SK-N-SH treated with all-trans-retinoic acid at 6 μM for 48 hours (cell line): ENCODE results near the gene ATP6V0C.

Experiments
- ATAC-seq: fragments of 200-7000 bp; cut with Tn5 transposase; 3 replicates; pipeline ENCODE4 v1.9.1; 2020; ENCODE audit warnings: mild to moderate bottlenecking, moderate library complexity
- BACH2 ChIP-seq: fragments of 250-450 bp; sonication (Bioruptor Pico); IDR thresholded peaks from 2 replicates; pipeline ENCODE4 v1.9.0; 2021; ENCODE audit warnings: mild to moderate bottlenecking, borderline replicate concordance
- CSDC2 ChIP-seq: fragments of 250-450 bp; sonication (Bioruptor Pico); IDR thresholded peaks from 2 replicates; pipeline ENCODE4 v1.5.0; 2020; ENCODE audit warnings: mild to moderate bottlenecking, moderate library complexity
- ESRRG ChIP-seq: fragments of 250-450 bp; sonication (Bioruptor Pico); IDR thresholded peaks from 2 replicates; pipeline ENCODE4 v1.6.1; 2021; ENCODE audit warnings: mild to moderate bottlenecking
- GLIS3 ChIP-seq: fragments of 250-450 bp; sonication (Bioruptor Pico); IDR thresholded peaks from 2 replicates; pipeline ENCODE4 v1.5.0; 2020; ENCODE audit warnings: mild to moderate bottlenecking, moderate library complexity
- ISL1 ChIP-seq: fragments of 250-450 bp; sonication (Bioruptor Pico); IDR thresholded peaks from 2 replicates; pipeline ENCODE4 v2.1.2; 2022; ENCODE audit warnings: mild to moderate bottlenecking, moderate library complexity
- OSR1 ChIP-seq: fragments of 250-450 bp; sonication (Bioruptor Pico); IDR thresholded peaks from 2 replicates; pipeline ENCODE4 v1.8.0; 2022; ENCODE audit warnings: moderate library complexity, mild to moderate bottlenecking, inconsistent platforms
- POU6F1 ChIP-seq: fragments of 250-450 bp; sonication (Bioruptor Pico); IDR thresholded peaks from 2 replicates; pipeline ENCODE4 v1.8.0; 2021; ENCODE audit warnings: low read depth, mild to moderate bottlenecking, moderate library complexity, borderline replicate concordance
- PPARA ChIP-seq: fragments of 250-450 bp; sonication (Bioruptor Pico); IDR thresholded peaks from 2 replicates; pipeline ENCODE4 v1.5.0; 2020; ENCODE audit warnings: mild to moderate bottlenecking, borderline replicate concordance
- SNAI2 ChIP-seq: fragments of 250-450 bp; sonication (Bioruptor Pico); IDR thresholded peaks from 2 replicates; pipeline ENCODE4 v1.5.0; 2020; ENCODE audit warnings: mild to moderate bottlenecking, moderate library complexity
- TCF4 ChIP-seq: fragments of 250-450 bp; sonication (Bioruptor Pico); IDR thresholded peaks from 2 replicates; pipeline ENCODE4 v1.8.0; 2021; ENCODE audit warnings: mild to moderate bottlenecking, moderate library complexity, borderline replicate concordance
- TOX ChIP-seq: fragments of 250-450 bp; sonication (Bioruptor Pico); IDR thresholded peaks from 2 replicates; pipeline ENCODE4 v1.8.0; 2021; ENCODE audit warnings: mild to moderate bottlenecking, moderate library complexity, borderline replicate concordance
- ZC3H10 ChIP-seq: fragments of 250-450 bp; sonication (Bioruptor Pico); IDR thresholded peaks from 2 replicates; pipeline ENCODE4 v1.5.1; 2021; ENCODE audit warnings: mild to moderate bottlenecking, moderate library complexity
- ZNF565 ChIP-seq: fragments of 450-650 bp; formaldehyde crosslinking; conservative IDR thresholded peaks from 2 replicates; pipeline ENCODE4 v1.5.0; 2020; ENCODE audit warnings: low read depth, mild to moderate bottlenecking, moderate library complexity
- ZNF70 ChIP-seq: fragments of 450-650 bp; formaldehyde crosslinking; IDR thresholded peaks from 2 replicates; pipeline ENCODE4 v1.5.0; 2020; ENCODE audit warnings: mild to moderate bottlenecking, moderate library complexity
- ZNF8 ChIP-seq: fragments of 450-650 bp; formaldehyde crosslinking; IDR thresholded peaks from 2 replicates; pipeline ENCODE4 v1.5.0; 2020; ENCODE audit warnings: mild to moderate bottlenecking, moderate library complexity
- TF ChIP-seq, protein P1 (sequence below): fragments of 250-450 bp; sonication (Bioruptor Pico); IDR thresholded peaks from 2 replicates; pipeline ENCODE4 v1.5.1; 2021; ENCODE audit warnings: mild to moderate bottlenecking, moderate library complexity
- TF ChIP-seq, protein P2 (sequence below): fragments of 250-450 bp; sonication (Bioruptor Pico); IDR thresholded peaks from 2 replicates; pipeline ENCODE4 v1.5.1; 2020; ENCODE audit warnings: low read depth, mild to moderate bottlenecking, moderate library complexity
- TF ChIP-seq, protein P3 (sequence below): fragments of 250-450 bp; sonication (Bioruptor Pico); IDR thresholded peaks from 2 replicates; pipeline ENCODE4 v1.8.0; 2020; ENCODE audit warnings: mild to moderate bottlenecking, moderate library complexity, borderline replicate concordance
- TF ChIP-seq, protein P4 (sequence below): fragments of 250-450 bp; sonication (Bioruptor Pico); IDR thresholded peaks from 2 replicates; pipeline ENCODE4 v1.5.0; 2020; ENCODE audit warnings: mild to moderate bottlenecking, moderate library complexity

The ATP6V0C gene

DNA sequence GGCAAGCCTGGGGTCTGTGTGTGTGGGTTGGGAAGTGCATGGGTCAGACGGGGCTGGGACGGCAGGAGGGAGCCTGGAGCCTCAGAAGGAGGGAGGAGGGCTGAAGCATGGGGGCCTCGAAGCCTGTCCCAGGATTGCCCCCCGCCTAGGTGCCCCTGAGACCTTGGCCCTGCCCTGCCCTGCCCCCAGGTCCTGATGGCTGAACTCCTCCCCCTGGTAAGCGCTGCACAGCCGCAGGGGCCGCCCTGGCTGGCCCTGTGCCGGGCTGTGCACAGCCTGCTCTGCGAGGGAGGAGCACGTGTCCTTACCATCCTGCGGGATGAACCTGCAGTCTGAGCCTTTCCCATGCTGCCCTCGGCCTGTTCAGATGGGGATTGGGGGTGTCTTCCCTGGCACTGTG is 49.4 kb upstream of the ATP6V0C start (continued):
- TF ChIP-seq, protein P1, sequence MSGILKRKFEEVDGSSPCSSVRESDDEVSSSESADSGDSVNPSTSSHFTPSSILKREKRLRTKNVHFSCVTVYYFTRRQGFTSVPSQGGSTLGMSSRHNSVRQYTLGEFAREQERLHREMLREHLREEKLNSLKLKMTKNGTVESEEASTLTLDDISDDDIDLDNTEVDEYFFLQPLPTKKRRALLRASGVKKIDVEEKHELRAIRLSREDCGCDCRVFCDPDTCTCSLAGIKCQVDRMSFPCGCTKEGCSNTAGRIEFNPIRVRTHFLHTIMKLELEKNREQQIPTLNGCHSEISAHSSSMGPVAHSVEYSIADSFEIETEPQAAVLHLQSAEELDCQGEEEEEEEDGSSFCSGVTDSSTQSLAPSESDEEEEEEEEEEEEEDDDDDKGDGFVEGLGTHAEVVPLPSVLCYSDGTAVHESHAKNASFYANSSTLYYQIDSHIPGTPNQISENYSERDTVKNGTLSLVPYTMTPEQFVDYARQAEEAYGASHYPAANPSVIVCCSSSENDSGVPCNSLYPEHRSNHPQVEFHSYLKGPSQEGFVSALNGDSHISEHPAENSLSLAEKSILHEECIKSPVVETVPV (CRISPR knock-in tag), result no peak
- no peak for TF ChIP-seq SNAI2 (CRISPR knock-in tag)
- no peak for TF ChIP-seq ZNF565 (CRISPR knock-in tag)
- no peak for TF ChIP-seq ZC3H10
- no peak for TF ChIP-seq GLIS3
- TF ChIP-seq ZNF8 (CRISPR knock-in tag), result no peak

- ATAC-seq, result no peak
- TF ChIP-seq CSDC2, result no peak
- TF ChIP-seq ESRRG (CRISPR knock-in tag), result no peak
- no peak for TF ChIP-seq ISL1 (CRISPR knock-in tag)
- TF ChIP-seq, protein P1 (CRISPR knock-in tag), result no peak
- TF ChIP-seq, protein P2, sequence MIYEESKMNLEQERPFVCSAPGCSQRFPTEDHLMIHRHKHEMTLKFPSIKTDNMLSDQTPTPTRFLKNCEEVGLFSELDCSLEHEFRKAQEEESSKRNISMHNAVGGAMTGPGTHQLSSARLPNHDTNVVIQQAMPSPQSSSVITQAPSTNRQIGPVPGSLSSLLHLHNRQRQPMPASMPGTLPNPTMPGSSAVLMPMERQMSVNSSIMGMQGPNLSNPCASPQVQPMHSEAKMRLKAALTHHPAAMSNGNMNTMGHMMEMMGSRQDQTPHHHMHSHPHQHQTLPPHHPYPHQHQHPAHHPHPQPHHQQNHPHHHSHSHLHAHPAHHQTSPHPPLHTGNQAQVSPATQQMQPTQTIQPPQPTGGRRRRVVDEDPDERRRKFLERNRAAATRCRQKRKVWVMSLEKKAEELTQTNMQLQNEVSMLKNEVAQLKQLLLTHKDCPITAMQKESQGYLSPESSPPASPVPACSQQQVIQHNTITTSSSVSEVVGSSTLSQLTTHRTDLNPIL, result no peak
- TF ChIP-seq POU6F1 (CRISPR knock-in tag), result no peak
- TF ChIP-seq, protein P3, sequence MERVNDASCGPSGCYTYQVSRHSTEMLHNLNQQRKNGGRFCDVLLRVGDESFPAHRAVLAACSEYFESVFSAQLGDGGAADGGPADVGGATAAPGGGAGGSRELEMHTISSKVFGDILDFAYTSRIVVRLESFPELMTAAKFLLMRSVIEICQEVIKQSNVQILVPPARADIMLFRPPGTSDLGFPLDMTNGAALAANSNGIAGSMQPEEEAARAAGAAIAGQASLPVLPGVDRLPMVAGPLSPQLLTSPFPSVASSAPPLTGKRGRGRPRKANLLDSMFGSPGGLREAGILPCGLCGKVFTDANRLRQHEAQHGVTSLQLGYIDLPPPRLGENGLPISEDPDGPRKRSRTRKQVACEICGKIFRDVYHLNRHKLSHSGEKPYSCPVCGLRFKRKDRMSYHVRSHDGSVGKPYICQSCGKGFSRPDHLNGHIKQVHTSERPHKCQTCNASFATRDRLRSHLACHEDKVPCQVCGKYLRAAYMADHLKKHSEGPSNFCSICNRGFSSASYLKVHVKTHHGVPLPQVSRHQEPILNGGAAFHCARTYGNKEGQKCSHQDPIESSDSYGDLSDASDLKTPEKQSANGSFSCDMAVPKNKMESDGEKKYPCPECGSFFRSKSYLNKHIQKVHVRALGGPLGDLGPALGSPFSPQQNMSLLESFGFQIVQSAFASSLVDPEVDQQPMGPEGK (CRISPR knock-in tag), result no peak
- TF ChIP-seq OSR1, result no peak
- TF ChIP-seq ZC3H10, result no peak
- TF ChIP-seq ZNF8 (CRISPR knock-in tag), result no peak
- TF ChIP-seq GLIS3, result no peak
- TF ChIP-seq ZNF70 (CRISPR knock-in tag), result no peak
- TF ChIP-seq BACH2 (CRISPR knock-in tag), result no peak
- TF ChIP-seq TOX, result no peak
These were observed 47.9 kb upstream of the ATP6V0C start for GRCh38 chr16:2465653-2466415.

DNA sequence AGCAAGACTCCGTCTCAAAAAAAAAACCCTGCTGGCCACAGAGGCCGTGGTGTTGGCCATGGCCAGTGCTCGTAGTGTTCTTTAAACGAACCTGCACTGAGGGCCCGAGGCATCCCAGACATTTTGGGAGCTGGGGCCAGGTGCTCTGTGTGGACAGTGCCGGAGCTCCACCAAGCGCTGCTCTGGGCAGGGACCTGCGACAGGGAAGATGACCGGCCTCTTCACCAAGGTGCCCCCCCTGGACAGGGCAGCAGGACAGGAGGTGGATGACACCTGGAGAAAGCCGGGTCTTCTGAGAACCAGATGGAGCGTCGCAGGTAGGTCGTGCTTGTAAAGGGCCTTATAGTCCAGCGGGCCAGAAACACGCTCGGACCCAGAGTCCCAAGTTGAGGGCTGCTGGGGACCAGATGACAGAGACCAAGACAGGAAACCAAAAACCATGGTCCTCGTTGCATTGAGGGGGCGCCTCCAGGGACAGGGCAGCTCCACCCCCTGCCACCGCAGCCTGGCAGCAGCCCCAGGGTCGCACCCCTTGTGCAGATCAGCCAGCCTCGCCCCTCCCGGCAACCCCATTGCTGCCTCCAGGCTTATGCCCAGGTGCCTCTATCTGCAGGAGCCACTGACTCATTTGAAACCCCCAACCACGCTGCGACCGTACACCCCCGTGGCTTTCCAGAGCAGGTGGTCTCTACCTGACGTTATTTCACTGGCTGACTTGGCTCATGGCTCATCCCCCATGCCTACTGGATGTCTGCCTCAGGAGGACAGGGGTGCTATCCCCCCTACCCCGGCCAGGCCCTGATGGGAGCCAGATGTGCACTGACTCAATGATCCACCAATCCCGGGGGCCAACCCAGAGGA is 46.9 kb upstream of the ATP6V0C start:
- ATAC-seq, result no peak
- no peak for TF ChIP-seq TCF4
- TF ChIP-seq, protein P1 (CRISPR knock-in tag), result no peak
- TF ChIP-seq PPARA (CRISPR knock-in tag), result no peak
- TF ChIP-seq, protein P3 (CRISPR knock-in tag), result no peak
- no peak for TF ChIP-seq TOX
- no peak for TF ChIP-seq CSDC2
- TF ChIP-seq, protein P4, sequence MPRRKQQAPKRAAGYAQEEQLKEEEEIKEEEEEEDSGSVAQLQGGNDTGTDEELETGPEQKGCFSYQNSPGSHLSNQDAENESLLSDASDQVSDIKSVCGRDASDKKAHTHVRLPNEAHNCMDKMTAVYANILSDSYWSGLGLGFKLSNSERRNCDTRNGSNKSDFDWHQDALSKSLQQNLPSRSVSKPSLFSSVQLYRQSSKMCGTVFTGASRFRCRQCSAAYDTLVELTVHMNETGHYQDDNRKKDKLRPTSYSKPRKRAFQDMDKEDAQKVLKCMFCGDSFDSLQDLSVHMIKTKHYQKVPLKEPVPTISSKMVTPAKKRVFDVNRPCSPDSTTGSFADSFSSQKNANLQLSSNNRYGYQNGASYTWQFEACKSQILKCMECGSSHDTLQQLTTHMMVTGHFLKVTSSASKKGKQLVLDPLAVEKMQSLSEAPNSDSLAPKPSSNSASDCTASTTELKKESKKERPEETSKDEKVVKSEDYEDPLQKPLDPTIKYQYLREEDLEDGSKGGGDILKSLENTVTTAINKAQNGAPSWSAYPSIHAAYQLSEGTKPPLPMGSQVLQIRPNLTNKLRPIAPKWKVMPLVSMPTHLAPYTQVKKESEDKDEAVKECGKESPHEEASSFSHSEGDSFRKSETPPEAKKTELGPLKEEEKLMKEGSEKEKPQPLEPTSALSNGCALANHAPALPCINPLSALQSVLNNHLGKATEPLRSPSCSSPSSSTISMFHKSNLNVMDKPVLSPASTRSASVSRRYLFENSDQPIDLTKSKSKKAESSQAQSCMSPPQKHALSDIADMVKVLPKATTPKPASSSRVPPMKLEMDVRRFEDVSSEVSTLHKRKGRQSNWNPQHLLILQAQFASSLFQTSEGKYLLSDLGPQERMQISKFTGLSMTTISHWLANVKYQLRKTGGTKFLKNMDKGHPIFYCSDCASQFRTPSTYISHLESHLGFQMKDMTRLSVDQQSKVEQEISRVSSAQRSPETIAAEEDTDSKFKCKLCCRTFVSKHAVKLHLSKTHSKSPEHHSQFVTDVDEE (CRISPR knock-in tag), result no peak
- TF ChIP-seq SNAI2 (CRISPR knock-in tag), result no peak
- TF ChIP-seq, protein P2, result no peak
- TF ChIP-seq OSR1, result no peak
